WTC11 (cell line): ENCODE results near the gene DUSP2.

ENCODE experiments used
- CREB1 ChIP-seq: sonication (generic); formaldehyde crosslinking; IDR thresholded peaks from 2 replicates; pipeline ENCODE4 v1.8.0; 2023; ENCODE audit warnings: mild to moderate bottlenecking, missing genetic modification reagents
- CTCF ChIP-seq: fragments of 200-600 bp; IDR thresholded peaks from 2 replicates; pipeline ENCODE4 v1.8.0; 2022; ENCODE audit warnings: antibody characterized with exemption
- E2F4 ChIP-seq: sonication (generic); formaldehyde crosslinking; IDR thresholded peaks from 2 replicates; pipeline ENCODE4 v1.8.1; 2022; ENCODE audit warnings: low read depth, mild to moderate bottlenecking, moderate library complexity, missing genetic modification reagents, borderline replicate concordance
- GABPB1 ChIP-seq: sonication (generic); formaldehyde crosslinking; IDR thresholded peaks from 2 replicates; pipeline ENCODE4 v1.8.1; 2023; ENCODE audit warnings: mild to moderate bottlenecking, missing genetic modification reagents
- MAX ChIP-seq: sonication (generic); formaldehyde crosslinking; IDR thresholded peaks from 2 replicates; pipeline ENCODE4 v1.8.0; 2022; ENCODE audit warnings: mild to moderate bottlenecking, missing genetic modification reagents
- SOX15 ChIP-seq: fragments of 250-450 bp; sonication (Bioruptor Pico); IDR thresholded peaks from 2 replicates; pipeline ENCODE4 v1.9.0; 2021; ENCODE audit warnings: mild to moderate bottlenecking
- TP53 ChIP-seq: sonication (generic); formaldehyde crosslinking; IDR thresholded peaks from 2 replicates; pipeline ENCODE4 v1.8.1; 2023; ENCODE audit warnings: mild to moderate bottlenecking, missing genetic modification reagents
- ZNF317 ChIP-seq: sonication (generic); formaldehyde crosslinking; IDR thresholded peaks from 2 replicates; pipeline ENCODE4 v1.8.1; 2023; ENCODE audit warnings: low read depth, mild to moderate bottlenecking, moderate library complexity, missing genetic modification reagents, borderline replicate concordance

- TF ChIP-seq CTCF (no peak), CREB1 (CRISPR knock-in tag) (no peak), SOX15 (CRISPR knock-in tag) (no peak), TP53 (CRISPR knock-in tag) (no peak), MAX (CRISPR knock-in tag) (no peak), ZNF317 (CRISPR knock-in tag) (no peak), E2F4 (CRISPR knock-in tag) (no peak), GABPB1 (CRISPR knock-in tag) (no peak)
Measured at GRCh38 chr2:96170626-96171025, 25.4 kb upstream of the DUSP2 start.
